K562 (cell line): Measurements from ENCODE around the gene ADCY4. TPM values are rescaled to one million over a fixed set of nuclear protein-coding genes. Genes with fewer than 3 reads are reported as not detected.
A peak's percentile ranks its signal among the peaks of the same experiment; 100 is the strongest.

ENCODE experiments used
- ARNT ChIP-seq, 2 experiments: fragments of 450-650 bp; IDR thresholded peaks; 2 replicates each; pipeline ENCODE4 v1.6.1; 2016; ENCODE audit warnings: mild to moderate bottlenecking in 1 of 2
- CC2D1A ChIP-seq: fragments of 450-650 bp; IDR thresholded peaks from 2 replicates; pipeline ENCODE4 v1.6.1; 2017; ENCODE audit warnings: mild to moderate bottlenecking
- CREM ChIP-seq: IDR thresholded peaks from 2 replicates; pipeline ENCODE4 v1.6.1; 2014; ENCODE audit warnings: antibody characterized with exemption, low read depth
- FOXM1 ChIP-seq, 2 experiments: fragments of 450-650 bp in 1 of 2; sonication (generic) in 1 of 2; formaldehyde crosslinking in 1 of 2; IDR thresholded peaks; 2 replicates each; pipeline versions ENCODE4 v1.6.1 to v1.9.0; 2017 to 2022; ENCODE audit warnings: low read depth in 2 of 2, mild to moderate bottlenecking in 2 of 2, missing genetic modification reagents in 1 of 2, moderate library complexity in 1 of 2
- GABPA ChIP-seq: fragments of 200-800 bp; sonication (Bioruptor generic); conservative IDR thresholded peaks from 2 replicates; pipeline ENCODE4 v1.6.1; 2016; ENCODE audit warnings: low read depth, missing genetic modification characterization, missing compliant biosample characterization
- HMG20A ChIP-seq: fragments of 450-650 bp; formaldehyde crosslinking; conservative IDR thresholded peaks from 2 replicates; pipeline ENCODE4 v1.4.0; 2020; ENCODE audit warnings: mild to moderate bottlenecking, mixed read lengths
- KDM1A ChIP-seq, 2 experiments: fragments of 450-650 bp; IDR thresholded peaks; 2 replicates each; pipeline ENCODE4 v1.6.1; 2016; ENCODE audit warnings: mild to moderate bottlenecking in 2 of 2
- MTF1 ChIP-seq: fragments of 250-450 bp; sonication (Bioruptor Pico); IDR thresholded peaks from 2 replicates; pipeline ENCODE4 v1.9.0; 2021; ENCODE audit warnings: moderate library complexity, mild to moderate bottlenecking, inconsistent platforms, borderline replicate concordance
- SIN3B ChIP-seq: fragments of 450-650 bp; IDR thresholded peaks from 2 replicates; pipeline ENCODE4 v1.6.1; 2017; ENCODE audit warnings: low read depth, mild to moderate bottlenecking, moderate library complexity
- YBX1 ChIP-seq: fragments of 450-650 bp; IDR thresholded peaks from 2 replicates; pipeline ENCODE4 v1.7.1; 2016; ENCODE audit warnings: mild to moderate bottlenecking
- ZNF143 ChIP-seq: sonication (generic); formaldehyde crosslinking; IDR thresholded peaks from 2 replicates; pipeline ENCODE4 v1.9.0; 2022; ENCODE audit warnings: mild to moderate bottlenecking, missing genetic modification reagents
- polyA plus RNA-seq, 8 experiments: library from polyadenylated mRNA; depleted of rRNA in 4 of 8; stranded (reverse) in 5 of 8; unstranded in 3 of 8; fragments of >200 nt; fragmentation: Nextera tagmentation in 2 of 8; fragmentation: Illumina TruSeq in 1 of 8; extraction: Ambion mirVana in 2 of 8; extraction: Trizol in 1 of 8; gene quantifications; 2 replicates each; pipeline versions ENCODE4 v1.2.1 to v1.2.3, GENCODE V29; 2011 to 2014; ENCODE audit warnings: inconsistent platforms in 1 of 8, missing spikeins in 1 of 8
- total RNA-seq, 7 experiments: library from RNA; depleted of rRNA in 6 of 7; stranded (reverse); fragments of >200 nt in 6 of 7; fragmentation: Illumina TruSeq in 2 of 7; extraction: Trizol in 2 of 7; gene quantifications; 2 replicates each; pipeline versions ENCODE4 v1.2.1 to v1.2.3, GENCODE V29; 2011 to 2021; ENCODE audit warnings: low replicate concordance in 1 of 7
- TF ChIP-seq, protein P1 (sequence below): fragments of 450-650 bp; conservative IDR thresholded peaks from 2 replicates; pipeline ENCODE4 v1.6.1; 2016; ENCODE audit warnings: missing genetic modification characterization, low read depth, mild to moderate bottlenecking, missing compliant biosample characterization, moderate library complexity
- TF ChIP-seq, protein P2 (sequence below): fragments of 250-450 bp; sonication (Bioruptor Pico); IDR thresholded peaks from 2 replicates; pipeline ENCODE4 v1.8.0; 2022; ENCODE audit warnings: moderate library complexity, mild to moderate bottlenecking, inconsistent platforms
- TF ChIP-seq, protein P3 (sequence below): fragments of 450-650 bp; IDR thresholded peaks from 2 replicates; pipeline ENCODE4 v1.6.1; 2016
- TF ChIP-seq, protein P4 (sequence below): sonication (generic); formaldehyde crosslinking; IDR thresholded peaks from 2 replicates; pipeline ENCODE4 v1.8.0; 2022; ENCODE audit warnings: mild to moderate bottlenecking, missing genetic modification reagents
- TF ChIP-seq, protein P5 (sequence below): fragments of 250-450 bp; sonication (Bioruptor Pico); IDR thresholded peaks from 2 replicates; pipeline ENCODE4 v1.4.0; 2020
- TF ChIP-seq, protein P6 (sequence below): fragments of 450-650 bp; formaldehyde crosslinking; conservative IDR thresholded peaks from 2 replicates; pipeline ENCODE4 v1.4.0; 2022; ENCODE audit warnings: mild to moderate bottlenecking, missing genetic modification characterization

ADCY4 gene
- total and polyA plus RNA-seq, 9 of the 15 experiments (the other 6 are each of a cell fraction or from before 2014, with no cell fraction given) = 0.04 to 0.31 (median 0.15) TPM; not detected in 2

DNA sequence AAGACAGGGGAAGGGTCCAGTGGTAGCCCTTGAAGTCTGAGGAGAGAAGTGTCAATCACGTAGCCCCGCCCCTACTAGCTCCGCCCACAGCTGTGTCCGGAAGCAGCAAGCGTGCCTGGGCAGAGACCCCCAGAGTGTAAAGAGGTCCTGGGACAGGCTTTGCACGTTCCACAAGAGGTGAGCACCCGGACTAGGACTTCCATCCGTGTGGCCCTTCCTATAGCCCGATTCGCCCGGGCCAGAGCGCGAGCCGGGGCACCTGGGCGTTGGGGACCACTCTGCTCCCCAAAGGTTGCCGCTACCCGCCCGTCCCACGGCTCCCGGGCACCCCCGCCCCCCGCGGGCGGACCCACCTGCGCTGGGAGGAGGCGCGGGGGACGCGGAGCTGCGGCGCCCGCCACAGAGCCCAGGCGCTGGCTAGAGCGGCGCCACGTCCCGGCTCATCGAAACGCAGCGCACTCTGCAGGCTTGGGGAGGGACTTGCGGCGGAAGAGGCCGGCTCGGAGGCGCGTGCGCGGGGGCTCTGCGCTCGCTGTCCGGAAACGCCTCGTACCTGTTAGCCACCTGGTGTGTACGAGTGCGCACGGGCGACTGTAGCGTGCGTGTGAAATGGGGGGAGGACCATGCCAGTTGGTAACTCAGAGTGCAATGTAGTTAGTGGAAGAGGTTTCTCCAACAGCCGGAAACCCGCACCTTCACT, 63.6 kb downstream of the ADCY4 start, which contains the start of gene RABGGTA (continued):
- TF ChIP-seq, protein P1, sequence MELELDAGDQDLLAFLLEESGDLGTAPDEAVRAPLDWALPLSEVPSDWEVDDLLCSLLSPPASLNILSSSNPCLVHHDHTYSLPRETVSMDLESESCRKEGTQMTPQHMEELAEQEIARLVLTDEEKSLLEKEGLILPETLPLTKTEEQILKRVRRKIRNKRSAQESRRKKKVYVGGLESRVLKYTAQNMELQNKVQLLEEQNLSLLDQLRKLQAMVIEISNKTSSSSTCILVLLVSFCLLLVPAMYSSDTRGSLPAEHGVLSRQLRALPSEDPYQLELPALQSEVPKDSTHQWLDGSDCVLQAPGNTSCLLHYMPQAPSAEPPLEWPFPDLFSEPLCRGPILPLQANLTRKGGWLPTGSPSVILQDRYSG = no peak
- TF ChIP-seq, protein P2, sequence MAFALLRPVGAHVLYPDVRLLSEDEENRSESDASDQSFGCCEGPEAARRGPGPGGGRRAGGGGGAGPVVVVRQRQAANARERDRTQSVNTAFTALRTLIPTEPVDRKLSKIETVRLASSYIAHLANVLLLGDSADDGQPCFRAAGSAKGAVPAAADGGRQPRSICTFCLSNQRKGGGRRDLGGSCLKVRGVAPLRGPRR (CRISPR knock-in tag) = no peak
- TF ChIP-seq HMG20A (CRISPR knock-in tag) = no peak
- TF ChIP-seq, protein P3, sequence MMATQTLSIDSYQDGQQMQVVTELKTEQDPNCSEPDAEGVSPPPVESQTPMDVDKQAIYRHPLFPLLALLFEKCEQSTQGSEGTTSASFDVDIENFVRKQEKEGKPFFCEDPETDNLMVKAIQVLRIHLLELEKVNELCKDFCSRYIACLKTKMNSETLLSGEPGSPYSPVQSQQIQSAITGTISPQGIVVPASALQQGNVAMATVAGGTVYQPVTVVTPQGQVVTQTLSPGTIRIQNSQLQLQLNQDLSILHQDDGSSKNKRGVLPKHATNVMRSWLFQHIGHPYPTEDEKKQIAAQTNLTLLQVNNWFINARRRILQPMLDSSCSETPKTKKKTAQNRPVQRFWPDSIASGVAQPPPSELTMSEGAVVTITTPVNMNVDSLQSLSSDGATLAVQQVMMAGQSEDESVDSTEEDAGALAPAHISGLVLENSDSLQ = peak; percentile 98
- TF ChIP-seq, protein P4, sequence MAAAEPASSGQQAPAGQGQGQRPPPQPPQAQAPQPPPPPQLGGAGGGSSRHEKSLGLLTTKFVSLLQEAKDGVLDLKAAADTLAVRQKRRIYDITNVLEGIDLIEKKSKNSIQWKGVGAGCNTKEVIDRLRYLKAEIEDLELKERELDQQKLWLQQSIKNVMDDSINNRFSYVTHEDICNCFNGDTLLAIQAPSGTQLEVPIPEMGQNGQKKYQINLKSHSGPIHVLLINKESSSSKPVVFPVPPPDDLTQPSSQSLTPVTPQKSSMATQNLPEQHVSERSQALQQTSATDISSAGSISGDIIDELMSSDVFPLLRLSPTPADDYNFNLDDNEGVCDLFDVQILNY (CRISPR knock-in tag) = no peak
- TF ChIP-seq ARNT (IDR thresholded peaks at IDR 0.05) = no peak
- no peak for TF ChIP-seq KDM1A (IDR thresholded peaks at IDR 0.05)
- TF ChIP-seq CREM = peak; percentile 82
- TF ChIP-seq, protein P5, sequence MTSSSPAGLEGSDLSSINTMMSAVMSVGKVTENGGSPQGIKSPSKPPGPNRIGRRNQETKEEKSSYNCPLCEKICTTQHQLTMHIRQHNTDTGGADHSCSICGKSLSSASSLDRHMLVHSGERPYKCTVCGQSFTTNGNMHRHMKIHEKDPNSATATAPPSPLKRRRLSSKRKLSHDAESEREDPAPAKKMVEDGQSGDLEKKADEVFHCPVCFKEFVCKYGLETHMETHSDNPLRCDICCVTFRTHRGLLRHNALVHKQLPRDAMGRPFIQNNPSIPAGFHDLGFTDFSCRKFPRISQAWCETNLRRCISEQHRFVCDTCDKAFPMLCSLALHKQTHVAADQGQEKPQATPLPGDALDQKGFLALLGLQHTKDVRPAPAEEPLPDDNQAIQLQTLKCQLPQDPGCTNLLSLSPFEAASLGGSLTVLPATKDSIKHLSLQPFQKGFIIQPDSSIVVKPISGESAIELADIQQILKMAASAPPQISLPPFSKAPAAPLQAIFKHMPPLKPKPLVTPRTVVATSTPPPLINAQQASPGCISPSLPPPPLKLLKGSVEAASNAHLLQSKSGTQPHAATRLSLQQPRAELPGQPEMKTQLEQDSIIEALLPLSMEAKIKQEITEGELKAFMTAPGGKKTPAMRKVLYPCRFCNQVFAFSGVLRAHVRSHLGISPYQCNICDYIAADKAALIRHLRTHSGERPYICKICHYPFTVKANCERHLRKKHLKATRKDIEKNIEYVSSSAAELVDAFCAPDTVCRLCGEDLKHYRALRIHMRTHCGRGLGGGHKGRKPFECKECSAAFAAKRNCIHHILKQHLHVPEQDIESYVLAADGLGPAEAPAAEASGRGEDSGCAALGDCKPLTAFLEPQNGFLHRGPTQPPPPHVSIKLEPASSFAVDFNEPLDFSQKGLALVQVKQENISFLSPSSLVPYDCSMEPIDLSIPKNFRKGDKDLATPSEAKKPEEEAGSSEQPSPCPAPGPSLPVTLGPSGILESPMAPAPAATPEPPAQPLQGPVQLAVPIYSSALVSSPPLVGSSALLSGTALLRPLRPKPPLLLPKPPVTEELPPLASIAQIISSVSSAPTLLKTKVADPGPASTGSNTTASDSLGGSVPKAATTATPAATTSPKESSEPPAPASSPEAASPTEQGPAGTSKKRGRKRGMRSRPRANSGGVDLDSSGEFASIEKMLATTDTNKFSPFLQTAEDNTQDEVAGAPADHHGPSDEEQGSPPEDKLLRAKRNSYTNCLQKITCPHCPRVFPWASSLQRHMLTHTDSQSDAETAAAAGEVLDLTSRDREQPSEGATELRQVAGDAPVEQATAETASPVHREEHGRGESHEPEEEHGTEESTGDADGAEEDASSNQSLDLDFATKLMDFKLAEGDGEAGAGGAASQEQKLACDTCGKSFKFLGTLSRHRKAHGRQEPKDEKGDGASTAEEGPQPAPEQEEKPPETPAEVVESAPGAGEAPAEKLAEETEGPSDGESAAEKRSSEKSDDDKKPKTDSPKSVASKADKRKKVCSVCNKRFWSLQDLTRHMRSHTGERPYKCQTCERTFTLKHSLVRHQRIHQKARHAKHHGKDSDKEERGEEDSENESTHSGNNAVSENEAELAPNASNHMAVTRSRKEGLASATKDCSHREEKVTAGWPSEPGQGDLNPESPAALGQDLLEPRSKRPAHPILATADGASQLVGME (CRISPR knock-in tag) = no peak
- TF ChIP-seq, protein P6, sequence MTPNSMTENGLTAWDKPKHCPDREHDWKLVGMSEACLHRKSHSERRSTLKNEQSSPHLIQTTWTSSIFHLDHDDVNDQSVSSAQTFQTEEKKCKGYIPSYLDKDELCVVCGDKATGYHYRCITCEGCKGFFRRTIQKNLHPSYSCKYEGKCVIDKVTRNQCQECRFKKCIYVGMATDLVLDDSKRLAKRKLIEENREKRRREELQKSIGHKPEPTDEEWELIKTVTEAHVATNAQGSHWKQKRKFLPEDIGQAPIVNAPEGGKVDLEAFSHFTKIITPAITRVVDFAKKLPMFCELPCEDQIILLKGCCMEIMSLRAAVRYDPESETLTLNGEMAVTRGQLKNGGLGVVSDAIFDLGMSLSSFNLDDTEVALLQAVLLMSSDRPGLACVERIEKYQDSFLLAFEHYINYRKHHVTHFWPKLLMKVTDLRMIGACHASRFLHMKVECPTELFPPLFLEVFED (CRISPR knock-in tag) = no peak
- TF ChIP-seq YBX1 = no peak
- TF ChIP-seq GABPA (tag) = peak; percentile 82
- no peak for TF ChIP-seq CC2D1A
- TF ChIP-seq SIN3B = peak; percentile 54; the same call in 1 of the 2 replicates
- no peak for TF ChIP-seq ZNF143 (CRISPR knock-in tag)
- TF ChIP-seq FOXM1 (IDR thresholded peaks at IDR 0.05; ENCODE audit: low read depth) = no peak
- TF ChIP-seq FOXM1 (CRISPR knock-in tag; IDR thresholded peaks at IDR 0.05; ENCODE audit: low read depth) = 0 out of 2 replicates have a peak, but pooled peaks have one; percentile 50
- no peak for TF ChIP-seq MTF1 (CRISPR knock-in tag)
